Type B pancreatic cell (in vitro differentiated cells): ENCODE data around the gene GRAMD1C. TPM values are rescaled to one million over a fixed set of nuclear protein-coding genes. Genes with fewer than 3 reads are reported as not detected.

Source experiments
- DNase-seq: peaks from one replicate; pipeline ENCODE4 v3.0.0; 2021; ENCODE audit warnings: mixed read lengths; ENCODE audit not compliant: unreplicated experiment; ENCODE audit errors: extremely low spot score
- H3K27ac Mint-ChIP-seq: 2 replicates; pipeline ENCODE4 v1.8.0; 2021; ENCODE audit warnings: mild to moderate bottlenecking, mixed read lengths
- H3K27me3 Mint-ChIP-seq: 2 replicates; pipeline ENCODE4 v1.8.0; 2021; ENCODE audit warnings: mixed read lengths
- H3K36me3 Mint-ChIP-seq: 2 replicates; pipeline ENCODE4 v1.8.0; 2021; ENCODE audit warnings: mixed read lengths
- H3K4me1 Mint-ChIP-seq: one replicate; pipeline ENCODE4 v1.8.0; 2021; ENCODE audit warnings: mixed read lengths; ENCODE audit not compliant: unreplicated experiment
- H3K4me3 Mint-ChIP-seq: 2 replicates; pipeline ENCODE4 v1.8.0; 2021; ENCODE audit warnings: mild to moderate bottlenecking, mixed read lengths
- H3K9me3 Mint-ChIP-seq: 2 replicates; pipeline ENCODE4 v1.8.0; 2021; ENCODE audit warnings: mixed read lengths
- CTCF ChIP-seq: fragments of 200-600 bp; sonication (generic); conservative IDR thresholded peaks from 2 replicates; pipeline ENCODE4 v1.5.0; 2021; ENCODE audit warnings: antibody characterized with exemption, mild to moderate bottlenecking
- total RNA-seq: library from RNA; stranded (reverse); gene quantifications from 2 replicates; pipeline ENCODE4 v1.2.1, GENCODE V29; 2021; ENCODE audit warnings: low replicate concordance

The GRAMD1C gene
- total RNA-seq, 1 donor from 2014 or later, result 7.3 TPM

- H3K36me3 Mint-ChIP-seq, result no peaks in the 10 kb centered on the region
- no peaks in the 10 kb centered on the region for H3K27me3 Mint-ChIP-seq
- H3K4me3 Mint-ChIP-seq, result no peak overlapping the region
- no peak overlapping the region for H3K27ac Mint-ChIP-seq
- TF ChIP-seq CTCF, result no peak
- DNase-seq, result no peak
- no peaks in the 10 kb centered on the region for H3K9me3 Mint-ChIP-seq
- H3K4me1 Mint-ChIP-seq, result no peaks in the 10 kb centered on the region
Measured at GRCh38 chr3:113890256-113890900, 51.8 kb downstream of the GRAMD1C start.

GRCh38 chr3:113894927-113895326, 56.3 kb downstream of the GRAMD1C start:
- H3K27me3 Mint-ChIP-seq, result no peaks in the 10 kb centered on the region
- no peak overlapping the region for H3K4me3 Mint-ChIP-seq
- H3K9me3 Mint-ChIP-seq, result no peaks in the 10 kb centered on the region
- no peak for TF ChIP-seq CTCF
- no peaks in the 10 kb centered on the region for H3K4me1 Mint-ChIP-seq
- no peaks in the 10 kb centered on the region for H3K36me3 Mint-ChIP-seq
- no peak for DNase-seq
- no peak overlapping the region for H3K27ac Mint-ChIP-seq

- no peaks in the 10 kb centered on the region for H3K36me3 Mint-ChIP-seq
- no peak for DNase-seq
Measured at GRCh38 chr3:113895964-113896363, 57.4 kb downstream of the GRAMD1C start.

GRCh38 chr3:113896930-113897329, 58.3 kb downstream of the GRAMD1C start:
- no peak for DNase-seq
- Mint-ChIP-seq H3K9me3 (no peaks in the 10 kb centered on the region), H3K36me3 (no peaks in the 10 kb centered on the region), H3K4me1 (no peaks in the 10 kb centered on the region), H3K4me3 (peak overlapping the region; percentile 83), H3K27me3 (no peaks in the 10 kb centered on the region), H3K27ac (peak overlapping the region; percentile 87)
- TF ChIP-seq CTCF, result no peak

More at GRCh38 chr3:113895964-113896363, 57.4 kb downstream of the GRAMD1C start:
- no peak overlapping the region for H3K4me3 Mint-ChIP-seq
- TF ChIP-seq CTCF, result no peak
- no peak overlapping the region for H3K27ac Mint-ChIP-seq
- no peaks in the 10 kb centered on the region for H3K4me1 Mint-ChIP-seq
- H3K27me3 Mint-ChIP-seq, result no peaks in the 10 kb centered on the region
- no peaks in the 10 kb centered on the region for H3K9me3 Mint-ChIP-seq

- TF ChIP-seq CTCF, result no peak
- DNase-seq, result no peak
- Mint-ChIP-seq H3K4me3 (peak overlapping the region; percentile 83), H3K36me3 (no peaks in the 10 kb centered on the region), H3K4me1 (no peaks in the 10 kb centered on the region), H3K27me3 (no peaks in the 10 kb centered on the region), H3K9me3 (no peaks in the 10 kb centered on the region), H3K27ac (peak overlapping the region; percentile 87)
Measured at GRCh38 chr3:113897373-113897777, 58.8 kb downstream of the GRAMD1C start.
